Epithelial cell of prostate (primary cell): ENCODE measurements around the gene KCNJ10.
"Not testable (repeated sequence)": the region's sequence is repeated elsewhere in the genome, so short reads cannot be mapped to it uniquely, and the experiment has no call there.

Source experiments
- DNase-seq: peaks from one replicate; pipeline ENCODE4 v3.0.0-alpha.2; 2011; ENCODE audit warnings: low read depth, low spot score
- H3K27ac ChIP-seq: fragments of 450-650 bp; 2 replicates; pipeline ENCODE4 v1.5.1; 2017; ENCODE audit warnings: mild to moderate bottlenecking

KCNJ10 gene

GRCh38 chr1:160066829-160067745 lies 2.9 kb downstream of the KCNJ10 start:
- no peak for DNase-seq
- H3K27ac ChIP-seq, result no peak overlapping the region

DNA sequence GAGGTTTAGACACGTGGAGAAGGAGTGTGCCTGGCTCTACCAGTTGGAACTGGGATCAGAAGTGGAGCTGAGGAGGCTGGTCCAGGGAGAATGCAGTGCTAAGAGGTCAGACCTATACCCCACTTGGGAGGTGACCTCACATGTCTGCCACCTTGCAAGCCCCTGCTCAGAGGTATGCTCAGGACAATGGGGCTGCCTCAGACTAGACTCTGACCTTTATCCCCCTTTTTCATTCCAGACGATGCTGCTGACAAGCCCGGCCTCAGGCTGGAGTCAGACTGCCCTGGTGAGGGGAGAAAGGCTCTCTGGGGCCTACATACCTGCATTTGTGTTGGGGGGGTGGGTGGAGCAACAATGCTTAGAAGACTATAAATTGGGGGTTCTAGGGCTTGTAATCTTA lies 5.2 kb downstream of the KCNJ10 start:
- no peak for DNase-seq
- H3K27ac ChIP-seq, result no peak overlapping the region

DNA sequence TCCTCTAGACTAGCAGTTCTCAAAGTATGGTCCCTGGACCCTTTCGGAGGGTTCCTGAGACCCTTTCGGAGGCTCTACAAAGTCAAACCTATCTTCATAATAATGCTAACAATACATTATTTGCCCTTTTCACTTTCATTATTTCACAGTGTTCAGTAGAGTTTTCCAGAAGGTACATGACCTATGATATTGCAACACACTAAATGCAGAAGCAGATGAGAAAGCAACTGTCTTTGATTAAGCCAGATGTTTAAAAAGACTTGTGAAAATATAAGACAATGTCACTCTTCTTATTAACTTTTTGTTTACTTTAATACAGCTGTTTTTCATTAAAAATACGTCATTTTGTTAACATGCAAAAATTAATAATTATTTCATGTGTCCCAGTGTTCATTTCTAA lies 5.8 kb downstream of the KCNJ10 start:
- no peak overlapping the region for H3K27ac ChIP-seq
- no peak for DNase-seq

GRCh38 chr1:160063176-160063575 lies 6.8 kb downstream of the KCNJ10 start:
- no peak overlapping the region for H3K27ac ChIP-seq
- no peak for DNase-seq

- no peak for DNase-seq
- H3K27ac ChIP-seq, result no peak overlapping the region
Measured at GRCh38 chr1:160062230-160062532, 7.8 kb downstream of the KCNJ10 start.

DNA sequence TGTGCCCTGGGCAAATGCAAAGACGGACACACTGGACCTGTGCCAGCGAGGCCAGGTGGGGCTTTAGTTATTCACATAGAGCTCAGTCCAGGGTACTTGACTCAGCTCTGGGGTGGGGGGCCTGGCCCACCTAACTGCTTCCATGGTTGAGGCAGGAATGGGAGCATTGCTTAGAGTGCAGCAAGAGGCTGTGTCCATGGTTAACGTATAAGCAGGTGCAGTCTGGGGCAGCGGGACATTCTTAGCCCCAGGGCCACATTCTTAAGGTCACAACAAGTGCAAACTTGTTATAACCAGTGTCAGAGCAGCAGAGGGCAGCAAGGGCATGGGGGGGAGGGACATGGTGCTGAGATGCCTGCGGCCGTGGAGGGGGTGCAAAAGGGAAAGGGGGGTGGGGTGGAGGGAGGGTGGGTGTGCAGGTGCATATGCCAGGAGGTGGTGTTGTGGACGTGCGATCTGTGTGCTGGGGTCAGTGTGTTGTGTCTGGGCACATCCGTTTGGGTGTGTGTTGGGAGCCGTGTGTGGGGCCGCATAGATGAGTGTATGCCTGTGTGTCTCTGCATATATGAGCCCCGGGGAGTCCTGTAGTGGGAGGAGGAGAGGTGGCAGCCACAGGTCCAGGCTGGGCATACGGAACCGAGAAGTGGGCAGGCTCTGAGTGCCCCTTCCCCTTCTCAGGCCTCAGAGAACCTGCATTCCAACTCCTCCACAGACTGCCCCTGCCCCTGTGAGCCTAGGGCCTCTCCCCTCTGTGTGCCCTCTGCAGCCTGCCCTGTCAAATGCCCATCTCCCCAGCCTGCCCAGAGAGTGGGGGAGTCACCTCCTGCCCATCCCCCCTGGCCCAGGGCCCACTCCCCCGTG lies 8.4 kb downstream of the KCNJ10 start:
- H3K27ac ChIP-seq, result no peak overlapping the region
- DNase-seq, result no peak

GRCh38 chr1:160058087-160058486 lies 11.9 kb downstream of the KCNJ10 start:
- DNase-seq, result no peak
- H3K27ac ChIP-seq, result no peak overlapping the region

- no peak overlapping the region for H3K27ac ChIP-seq
- DNase-seq, result no peak
Measured at GRCh38 chr1:160056648-160057169, 13.3 kb downstream of the KCNJ10 start.

- DNase-seq, result no peak
Measured at GRCh38 chr1:160053548-160054365, 16.2 kb downstream of the KCNJ10 start.

DNA sequence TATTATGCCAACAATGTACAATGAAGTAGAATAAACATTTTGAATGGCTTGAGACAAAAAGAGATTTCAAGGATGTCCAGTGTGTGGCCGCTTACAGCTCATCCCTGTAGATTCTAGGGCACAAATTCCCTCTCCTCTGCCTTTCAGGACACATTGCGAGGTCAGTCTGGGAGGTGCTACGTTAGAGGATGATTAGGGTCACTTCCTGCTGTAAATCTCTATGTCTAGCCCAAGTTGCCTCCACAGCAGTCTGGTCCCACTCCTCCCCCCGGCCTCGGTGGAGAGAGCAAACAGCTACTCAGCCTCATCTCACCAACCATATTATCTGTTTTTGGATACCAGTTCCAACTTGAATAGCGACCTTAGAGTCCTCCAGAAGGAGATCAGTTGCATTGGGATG lies 17.0 kb downstream of the KCNJ10 start:
- DNase-seq, result no peak
- H3K27ac ChIP-seq, result no peak overlapping the region

More at GRCh38 chr1:160053548-160054365, 16.2 kb downstream of the KCNJ10 start:
- H3K27ac ChIP-seq, result no peak overlapping the region

DNA sequence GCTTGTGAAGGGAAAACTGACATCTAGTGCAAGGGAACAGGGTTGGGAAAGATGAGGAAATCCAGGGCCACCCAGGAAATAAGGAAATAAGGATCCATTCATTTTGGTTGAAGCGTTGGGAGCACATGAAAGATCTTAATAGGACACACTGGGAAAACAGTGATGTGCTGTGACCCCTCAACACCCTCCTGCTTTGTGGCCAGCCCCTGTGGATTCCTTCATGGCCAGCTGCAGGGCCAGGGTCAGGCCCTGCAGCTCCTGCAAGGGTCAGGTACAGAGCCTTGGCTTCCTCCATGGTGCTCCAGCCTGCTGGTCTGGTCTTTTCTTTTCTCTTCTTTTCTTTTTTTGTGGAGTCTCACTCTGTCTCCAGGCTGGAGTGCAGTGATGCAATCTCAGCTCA lies 19.3 kb downstream of the KCNJ10 start:
- H3K27ac ChIP-seq, result no peak overlapping the region
- no peak for DNase-seq

- DNase-seq, H3K27ac ChIP-seq: not testable (repeated sequence)
Measured at GRCh38 chr1:160050182-160050581, 19.8 kb downstream of the KCNJ10 start.

DNA sequence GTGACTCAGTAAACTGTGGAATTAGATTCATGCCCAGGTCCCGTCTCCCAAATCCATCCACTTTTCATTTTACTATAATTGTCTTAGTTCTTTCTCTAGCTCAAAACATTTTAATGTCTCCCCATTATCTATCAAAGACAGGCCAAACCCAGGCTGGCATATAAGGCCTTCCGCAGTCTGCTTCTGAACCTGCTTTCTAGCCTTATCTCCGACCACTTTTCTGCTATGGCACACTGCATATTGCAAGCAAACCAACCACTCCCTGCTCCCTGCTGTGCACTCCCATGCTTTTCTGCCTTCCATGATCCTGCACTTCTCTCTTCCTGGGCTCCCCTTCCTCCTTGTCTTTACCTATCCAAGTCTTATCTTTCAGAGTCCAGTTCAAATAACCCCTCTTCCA lies 20.9 kb downstream of the KCNJ10 start:
- H3K27ac ChIP-seq, result no peak overlapping the region
- no peak for DNase-seq

- no peak for DNase-seq
- no peak overlapping the region for H3K27ac ChIP-seq
Measured at GRCh38 chr1:160048335-160048734, 21.6 kb downstream of the KCNJ10 start.

DNA sequence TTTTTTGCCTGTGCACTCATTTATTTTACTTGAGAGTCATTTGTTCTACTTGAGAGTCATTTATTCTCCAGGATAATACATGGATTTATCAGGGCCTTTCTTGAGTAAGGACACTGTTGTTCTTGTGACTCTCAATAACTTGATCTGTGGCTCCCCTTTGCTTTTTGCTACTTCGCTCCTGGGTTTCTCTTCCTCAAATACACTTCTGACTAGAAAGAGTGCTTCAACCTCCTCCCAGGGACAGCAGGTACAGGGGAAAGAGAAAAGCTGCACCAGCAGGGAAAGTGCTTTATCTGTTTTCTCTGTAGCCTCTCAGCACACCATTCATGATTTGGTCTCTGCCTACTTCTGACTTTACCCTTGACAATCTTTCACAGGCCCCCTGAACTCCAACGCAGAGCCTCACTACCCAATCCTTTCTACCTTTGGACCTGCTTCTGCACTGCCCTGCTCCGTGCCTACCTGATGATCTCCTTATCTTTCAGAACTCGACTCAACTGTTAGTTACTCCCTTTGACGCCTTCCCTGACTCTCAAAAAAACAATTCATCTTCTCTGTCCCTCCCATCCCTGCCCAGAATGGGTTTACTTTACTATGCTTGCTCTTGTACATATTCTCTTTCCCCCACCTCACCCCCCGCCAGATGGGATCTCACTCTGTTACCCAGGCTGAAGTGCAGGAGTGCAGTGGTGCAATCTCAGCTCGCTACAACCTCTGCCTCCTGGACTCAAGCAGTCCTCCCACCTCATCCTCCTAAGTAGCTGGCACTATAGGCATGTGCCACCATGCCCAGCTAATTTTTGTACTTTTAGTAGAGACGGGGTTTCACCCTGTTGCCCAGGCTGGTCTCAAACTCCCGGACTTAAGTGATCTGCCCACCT lies 22.6 kb downstream of the KCNJ10 start:
- H3K27ac ChIP-seq, result no peak overlapping the region
- DNase-seq, result no peak

GRCh38 chr1:160046494-160047110 lies 23.4 kb downstream of the KCNJ10 start:
- DNase-seq, result no peak
- no peak overlapping the region for H3K27ac ChIP-seq

DNA sequence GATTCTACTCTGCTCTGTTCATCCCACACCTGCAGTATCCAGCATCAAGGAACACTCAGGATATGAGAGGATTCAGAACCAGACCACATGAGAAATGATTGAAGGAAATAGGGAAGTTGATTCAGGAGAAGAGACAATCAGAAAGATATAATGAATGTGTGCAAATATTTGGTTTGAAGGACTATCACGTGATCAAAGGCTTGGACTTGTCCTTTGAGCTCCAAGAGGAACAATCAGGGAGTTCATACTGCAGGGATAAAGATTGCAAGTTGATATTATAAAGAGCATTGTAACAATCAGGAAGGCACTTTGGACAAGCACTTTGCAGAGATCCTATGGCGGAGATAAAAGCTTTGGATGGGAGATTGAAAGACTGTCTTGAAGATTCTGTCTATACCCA lies 24.3 kb downstream of the KCNJ10 start:
- no peak for DNase-seq
- H3K27ac ChIP-seq, result no peak overlapping the region

- DNase-seq, result no peak
- no peak overlapping the region for H3K27ac ChIP-seq
Measured at GRCh38 chr1:160043543-160043942, 26.4 kb downstream of the KCNJ10 start.

- no peak for DNase-seq
Measured at GRCh38 chr1:160040476-160040875, 29.5 kb downstream of the KCNJ10 start.

More at GRCh38 chr1:160040476-160040875, 29.5 kb downstream of the KCNJ10 start:
- no peak overlapping the region for H3K27ac ChIP-seq
